GM23248 (cell line): ENCODE results near the gene PPP2R1A. TPM values are rescaled to one million over a fixed set of nuclear protein-coding genes. Genes with fewer than 3 reads are reported as not detected.
"Not testable (repeated sequence)": the region's sequence is repeated elsewhere in the genome, so short reads cannot be mapped to it uniquely, and the experiment has no call there.

Experiments used
- DNase-seq: peaks from one replicate; pipeline ENCODE4 v3.0.0-alpha.2; 2015
- H2AFZ ChIP-seq: fragments of 200-600 bp; sonication (generic); 2 replicates; pipeline ENCODE4 v1.6.1; 2016; ENCODE audit warnings: antibody characterized with exemption
- H3F3A ChIP-seq: fragments of 200-600 bp; sonication (generic); 2 replicates; pipeline ENCODE4 v1.6.1; 2016; ENCODE audit warnings: mild to moderate bottlenecking, antibody characterized with exemption, mixed run types; ENCODE audit not compliant: insufficient read depth
- H3K27ac ChIP-seq: fragments of 200-600 bp; sonication (generic); 2 replicates; pipeline ENCODE4 v1.5.1; 2016; ENCODE audit warnings: mild to moderate bottlenecking
- H3K27me3 ChIP-seq: fragments of 200-600 bp; sonication (generic); replicated peaks from 2 replicates; pipeline ENCODE4 v1.6.1; 2016; ENCODE audit warnings: mild to moderate bottlenecking; ENCODE audit not compliant: insufficient read depth
- H3K36me3 ChIP-seq: fragments of 200-600 bp; sonication (generic); 2 replicates; pipeline ENCODE4 v1.6.1; 2016; ENCODE audit warnings: low read depth, mild to moderate bottlenecking
- H3K4me1 ChIP-seq: fragments of 200-600 bp; sonication (generic); 2 replicates; pipeline ENCODE4 v1.6.1; 2016; ENCODE audit warnings: mild to moderate bottlenecking; ENCODE audit not compliant: insufficient read depth
- H3K4me2 ChIP-seq: fragments of 200-600 bp; sonication (generic); one replicate; pipeline ENCODE4 v1.6.1; 2016; ENCODE audit warnings: mild to moderate bottlenecking; ENCODE audit not compliant: unreplicated experiment
- H3K4me3 ChIP-seq: fragments of 200-600 bp; sonication (generic); 2 replicates; pipeline ENCODE4 v1.5.1; 2016; ENCODE audit warnings: mild to moderate bottlenecking
- H3K79me2 ChIP-seq: fragments of 200-600 bp; sonication (generic); 2 replicates; pipeline ENCODE4 v1.6.1; 2016; ENCODE audit warnings: mild to moderate bottlenecking; ENCODE audit not compliant: insufficient read depth
- H3K9ac ChIP-seq: fragments of 200-600 bp; sonication (generic); 2 replicates; pipeline ENCODE4 v1.6.1; 2016; ENCODE audit warnings: mild to moderate bottlenecking
- H3K9me2 ChIP-seq: fragments of 200-600 bp; sonication (generic); 2 replicates; pipeline ENCODE4 v1.6.1; 2016; ENCODE audit warnings: mixed run types, mild to moderate bottlenecking, moderate library complexity; ENCODE audit not compliant: insufficient read depth
- H3K9me3 ChIP-seq: fragments of 200-600 bp; sonication (generic); one replicate; pipeline ENCODE4 v1.6.1; 2017; ENCODE audit warnings: low read depth
- H4K20me1 ChIP-seq: fragments of 200-600 bp; sonication (generic); 2 replicates; pipeline ENCODE4 v1.6.0; 2016; ENCODE audit not compliant: insufficient read depth
- EZH2 ChIP-seq: fragments of 200-600 bp; sonication (generic); IDR thresholded peaks from 2 replicates; pipeline ENCODE4 v1.6.1; 2018; ENCODE audit warnings: antibody characterized with exemption, mild to moderate bottlenecking; ENCODE audit not compliant: insufficient read depth, poor library complexity, severe bottlenecking
- EZH2phosphoT487 ChIP-seq: fragments of 200-600 bp; sonication (generic); IDR thresholded peaks from 2 replicates; pipeline ENCODE4 v1.6.1; 2018; ENCODE audit warnings: antibody characterized with exemption, moderate library complexity, mild to moderate bottlenecking, low read depth; ENCODE audit not compliant: insufficient read depth
- WGBS, 2 experiments: methylation state at CpG; one replicate each; pipeline ENCODE4 v1.1.6; 2015 to 2017; ENCODE audit warnings: low lambda C conversion rate in 2 of 2, low coverage in 1 of 2; ENCODE audit errors: missing lambda C conversion rate in 2 of 2; 5-methylcytosine and 5-hydroxymethylcytosine counted together
- in situ Hi-C: fragments of 300-500 bp; cut with MboI; formaldehyde crosslinking; loops from 2 replicates; pipeline ENCODE4 v1.15.0; 2020
- polyA plus RNA-seq: library from polyadenylated mRNA; unstranded; fragments of >200 nt; fragmentation: Nextera tagmentation; extraction: Ambion mirVana; gene quantifications from 2 replicates; pipeline ENCODE4 v1.2.1, GENCODE V29; 2016
- total RNA-seq: library from RNA; depleted of rRNA; stranded (reverse); fragments of >200 nt; shearing (Covaris generic); gene quantifications from 2 replicates; pipeline ENCODE4 v1.2.3, GENCODE V29; 2014

PPP2R1A gene
- total and polyA plus RNA-seq, 2 experiments from 2014 or later, result 248 to 277 TPM

GRCh38 chr19:52197964-52198363 is 8.1 kb downstream of the PPP2R1A start:
- no peak for DNase-seq
- TF ChIP-seq EZH2phosphoT487 (no peak), EZH2 (no peak)
- Histone ChIP-seq H4K20me1 (peaks cover 10% of the 10 kb centered on the region), H3K36me3 (peaks cover 13% of the 10 kb centered on the region), H3K79me2 (peaks cover 98% of the 10 kb centered on the region), H3K27me3 (no peaks in the 10 kb centered on the region), H3K4me2 (no peak overlapping the region), H3K9me3 (no peaks in the 10 kb centered on the region), H3K9me2 (no peaks in the 10 kb centered on the region), H2AFZ (no peak overlapping the region), H3F3A (peaks cover 47% of the 10 kb centered on the region), H3K27ac (peak overlapping the region; percentile 16; the same call in 1 of the 2 replicates), H3K9ac (no peak overlapping the region), H3K4me3 (no peak overlapping the region), H3K4me1 (peaks cover 18% of the 10 kb centered on the region)
- 82 to 87% methylated on average over 3 of the region's 3 CpGs for WGBS, 2 experiments
- in situ Hi-C loops, result no loop called here

- no peaks in the 10 kb centered on the region for H3K9me3 ChIP-seq
- peak; percentile 22 for DNase-seq
- peaks cover 16% of the 10 kb centered on the region for H3K4me1 ChIP-seq
- peaks cover 98% of the 10 kb centered on the region for H3K79me2 ChIP-seq
- H3K9me2 ChIP-seq, result no peaks in the 10 kb centered on the region
- H2AFZ ChIP-seq, result no peak overlapping the region
- in situ Hi-C loops, result no loop called here
- H3K27me3 ChIP-seq, result no peaks in the 10 kb centered on the region
- 37 to 47% methylated on average over 3 of the region's 3 CpGs for WGBS, 2 experiments
- no peak for TF ChIP-seq EZH2
- no peak for TF ChIP-seq EZH2phosphoT487
- H3K36me3 ChIP-seq, result peaks cover 16% of the 10 kb centered on the region
- no peak overlapping the region for H3K4me3 ChIP-seq
- peaks cover 10% of the 10 kb centered on the region for H4K20me1 ChIP-seq
- H3K4me2 ChIP-seq, result no peak overlapping the region
- no peak overlapping the region for H3K9ac ChIP-seq
- H3K27ac ChIP-seq, result no peak overlapping the region
- H3F3A ChIP-seq, result peaks cover 47% of the 10 kb centered on the region
Measured at GRCh38 chr19:52198678-52199077, 8.8 kb downstream of the PPP2R1A start.

GRCh38 chr19:52200044-52200443 is 10.2 kb downstream of the PPP2R1A start:
- in situ Hi-C loops, result no loop called here
- H4K20me1 ChIP-seq, result peaks cover 10% of the 10 kb centered on the region

GRCh38 chr19:52200755-52201391 is 11.0 kb downstream of the PPP2R1A start:
- WGBS, 2 experiments, result 72 to 75% methylated on average over 17 of the region's 17 CpGs
- H3K27me3 ChIP-seq, in situ Hi-C loops, H3K9me3 ChIP-seq, H2AFZ ChIP-seq, DNase-seq, H3K9me2 ChIP-seq, H3K4me3 ChIP-seq: not testable (repeated sequence)
- Histone ChIP-seq H3K4me2 (peak overlapping the region; percentile 67), H3K9ac (peak overlapping the region; percentile 49), H3K36me3 (peaks cover 25% of the 10 kb centered on the region), H3K27ac (peak overlapping the region; percentile 74), H3K4me1 (peaks cover 16% of the 10 kb centered on the region), H3K79me2 (peaks cover 98% of the 10 kb centered on the region), H4K20me1 (peaks cover 10% of the 10 kb centered on the region), H3F3A (peaks cover 47% of the 10 kb centered on the region)

More at GRCh38 chr19:52200044-52200443, 10.2 kb downstream of the PPP2R1A start:
- no peaks in the 10 kb centered on the region for H3K27me3 ChIP-seq
- TF ChIP-seq EZH2, result no peak
- TF ChIP-seq EZH2phosphoT487, result no peak
- peaks cover 47% of the 10 kb centered on the region for H3F3A ChIP-seq
- peak overlapping the region; percentile 49 for H3K9ac ChIP-seq
- H3K4me1 ChIP-seq, result peaks cover 16% of the 10 kb centered on the region
- peak overlapping the region; percentile 67 for H3K4me2 ChIP-seq
- DNase-seq, result peak; percentile 93
- no peak overlapping the region for H3K4me3 ChIP-seq
- peaks cover 98% of the 10 kb centered on the region for H3K79me2 ChIP-seq
- WGBS, 2 experiments, result 37% methylated on average over 7 of the region's 7 CpGs
- H3K36me3 ChIP-seq, result peaks cover 18% of the 10 kb centered on the region
- no peaks in the 10 kb centered on the region for H3K9me2 ChIP-seq
- H2AFZ ChIP-seq, result no peak overlapping the region
- no peaks in the 10 kb centered on the region for H3K9me3 ChIP-seq
- peak overlapping the region; percentile 74 for H3K27ac ChIP-seq

GRCh38 chr19:52206481-52206880 is 16.6 kb downstream of the PPP2R1A start:
- in situ Hi-C loops, result no loop called here
- Histone ChIP-seq H3K9me2 (no peaks in the 10 kb centered on the region), H3K9ac (no peak overlapping the region), H3K79me2 (peaks cover 100% of the 10 kb centered on the region), H3K4me3 (no peak overlapping the region), H2AFZ (no peak overlapping the region), H3K4me2 (no peak overlapping the region), H3K4me1 (no peaks in the 10 kb centered on the region), H4K20me1 (peaks cover 8% of the 10 kb centered on the region), H3K27ac (no peak overlapping the region), H3K36me3 (peaks cover 62% of the 10 kb centered on the region; the same call in 1 of the 2 replicates), H3F3A (peaks cover 11% of the 10 kb centered on the region), H3K9me3 (no peaks in the 10 kb centered on the region), H3K27me3 (no peaks in the 10 kb centered on the region)
- 72 to 73% methylated on average over 5 of the region's 5 CpGs for WGBS, 2 experiments
- no peak for DNase-seq
- TF ChIP-seq EZH2, result no peak
- TF ChIP-seq EZH2phosphoT487, result no peak
